ENCODE measurements around the gene PKP2. TPM values are rescaled to one million over a fixed set of nuclear protein-coding genes. Genes with fewer than 3 reads are reported as not detected.

The PKP2 gene
- total and polyA plus RNA-seq, 2 of the 13 experiments (the other 11 are each of a cell fraction or from before 2014, with no cell fraction given) = 15.1 to 25.3 TPM

DNA sequence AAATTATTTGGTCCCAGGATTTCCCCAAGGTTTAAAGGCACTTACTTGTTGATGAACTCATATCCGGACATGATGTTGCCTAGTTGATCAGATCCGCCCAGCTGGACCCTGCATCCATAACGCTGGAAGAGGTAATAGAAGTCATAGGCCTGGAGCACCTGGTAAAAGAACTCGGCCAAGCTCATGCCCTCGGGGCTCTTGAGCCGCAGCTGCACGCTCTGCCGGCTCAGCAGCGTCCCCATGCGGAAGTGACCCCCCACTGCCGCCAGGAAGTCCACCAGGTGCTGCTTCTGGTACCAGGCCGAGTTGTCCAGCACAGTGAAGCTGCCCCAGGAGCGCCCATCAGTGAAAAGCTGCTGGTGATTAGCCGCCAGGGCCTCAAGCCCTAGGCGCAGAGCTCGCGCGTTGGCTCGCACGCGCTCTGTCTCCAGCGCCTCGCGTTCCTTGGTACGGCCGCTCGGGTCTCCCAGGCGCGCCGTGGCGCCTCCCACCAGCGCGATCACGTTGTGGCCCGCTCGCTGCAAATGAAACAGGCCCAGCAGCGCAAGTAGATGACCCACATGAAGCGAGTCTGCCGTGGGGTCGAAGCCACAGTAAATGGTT lies 141.4 kb downstream of the PKP2 start (continued):
- no peak for TF ChIP-seq AKNA (CRISPR knock-in tag; IDR thresholded peaks at IDR 0.05; ENCODE audit: borderline replicate concordance)
- TF ChIP-seq GLMP (CRISPR knock-in tag; IDR thresholded peaks at IDR 0.05; ENCODE audit: borderline replicate concordance) = no peak
- no peak for TF ChIP-seq PHB2 (IDR thresholded peaks at IDR 0.05; ENCODE audit: partially characterized antibody)
- TF ChIP-seq SRSF9 (IDR thresholded peaks at IDR 0.05; ENCODE audit: borderline replicate concordance, insufficient read depth, low read depth, low read length, poor library complexity, severe bottlenecking) = no peak
- TF ChIP-seq ZNF850 (CRISPR knock-in tag; conservative IDR thresholded peaks at IDR 0.05) = no peak
- TF ChIP-seq CCAR2 (optimal IDR thresholded peaks at IDR 0.05; ENCODE audit: low read depth, low read length) = no peak
- TF ChIP-seq FOXP4 (CRISPR knock-in tag; IDR thresholded peaks at IDR 0.05) = no peak
- TF ChIP-seq ZNF770 (CRISPR knock-in tag; IDR thresholded peaks at IDR 0.05) = no peak
- 0 out of 2 replicates have a peak, but pooled peaks have one; percentile 5 for TF ChIP-seq SNAPC5 (CRISPR knock-in tag; IDR thresholded peaks at IDR 0.05; ENCODE audit: borderline replicate concordance)
- TF ChIP-seq ZNF563 (CRISPR knock-in tag; IDR thresholded peaks at IDR 0.05) = peak; percentile 96
- no peak for TF ChIP-seq HNF4G (IDR thresholded peaks at IDR 0.05; ENCODE audit: borderline replicate concordance, low read depth, low read length)
- 0 out of 2 replicates have a peak, but pooled peaks have one; percentile 37 for TF ChIP-seq HNF4G (CRISPR knock-in tag; IDR thresholded peaks at IDR 0.05; ENCODE audit: borderline replicate concordance, low read depth)
- TF ChIP-seq, protein P1, sequence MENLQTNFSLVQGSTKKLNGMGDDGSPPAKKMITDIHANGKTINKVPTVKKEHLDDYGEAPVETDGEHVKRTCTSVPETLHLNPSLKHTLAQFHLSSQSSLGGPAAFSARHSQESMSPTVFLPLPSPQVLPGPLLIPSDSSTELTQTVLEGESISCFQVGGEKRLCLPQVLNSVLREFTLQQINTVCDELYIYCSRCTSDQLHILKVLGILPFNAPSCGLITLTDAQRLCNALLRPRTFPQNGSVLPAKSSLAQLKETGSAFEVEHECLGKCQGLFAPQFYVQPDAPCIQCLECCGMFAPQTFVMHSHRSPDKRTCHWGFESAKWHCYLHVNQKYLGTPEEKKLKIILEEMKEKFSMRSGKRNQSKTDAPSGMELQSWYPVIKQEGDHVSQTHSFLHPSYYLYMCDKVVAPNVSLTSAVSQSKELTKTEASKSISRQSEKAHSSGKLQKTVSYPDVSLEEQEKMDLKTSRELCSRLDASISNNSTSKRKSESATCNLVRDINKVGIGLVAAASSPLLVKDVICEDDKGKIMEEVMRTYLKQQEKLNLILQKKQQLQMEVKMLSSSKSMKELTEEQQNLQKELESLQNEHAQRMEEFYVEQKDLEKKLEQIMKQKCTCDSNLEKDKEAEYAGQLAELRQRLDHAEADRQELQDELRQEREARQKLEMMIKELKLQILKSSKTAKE (CRISPR knock-in tag; IDR thresholded peaks at IDR 0.05; ENCODE audit: borderline replicate concordance) = no peak
- peak; percentile 18; the same call in 1 of the 2 replicates for TF ChIP-seq ZNF317 (CRISPR knock-in tag; IDR thresholded peaks at IDR 0.05)
- TF ChIP-seq PAF1 (CRISPR knock-in tag; IDR thresholded peaks at IDR 0.05) = no peak
- TF ChIP-seq HDAC2 (CRISPR knock-in tag; IDR thresholded peaks at IDR 0.05) = 0 out of 2 replicates have a peak, but pooled peaks have one; percentile 4
